ENCODE results near the gene NID1. TPM values are rescaled to one million over a fixed set of nuclear protein-coding genes. Genes with fewer than 3 reads are reported as not detected.

Gene NID1
- total RNA-seq, 1 experiment from 2014 or later = 11.1 TPM

GRCh38 chr1:236073307-236073897 is 8.5 kb upstream of the NID1 start:
- H3K27ac ChIP-seq (ENCODE audit: low read length) = no peak overlapping the region
- TF ChIP-seq EZH2phosphoT487 (IDR thresholded peaks at IDR 0.05; ENCODE audit: borderline replicate concordance, low read length) = no peak
- H3K36me3 ChIP-seq (ENCODE audit: low read depth, low read length) = no peaks in the 10 kb centered on the region
- no peak overlapping the region for H3K4me3 ChIP-seq (ENCODE audit: low read length)
- no peak for ATAC-seq
- no peaks in the 10 kb centered on the region for H3K4me1 ChIP-seq (ENCODE audit: insufficient read depth, low read length)
- no peak for DNase-seq
- H3F3A ChIP-seq (ENCODE audit: low read length, unreplicated experiment) = no peaks in the 10 kb centered on the region
- no TSS peak for BruUV-seq (replicated peaks)
- CTCF ChIA-PET = no interaction called here
- POLR2A ChIA-PET (ENCODE audit: unreplicated experiment) = no interaction called here
- H3K9me3 ChIP-seq (ENCODE audit: low read length) = no peaks in the 10 kb centered on the region
- no peaks in the 10 kb centered on the region for H4K20me1 ChIP-seq (ENCODE audit: low read length)
- no peak overlapping the region for H2AFZ ChIP-seq (ENCODE audit: low read length)
- no peaks in the 10 kb centered on the region for H3K27me3 ChIP-seq (ENCODE audit: low read length)
- H3K4me2 ChIP-seq (ENCODE audit: low read length) = no peak overlapping the region
- no peaks in the 10 kb centered on the region for H3K79me2 ChIP-seq (ENCODE audit: low read length)
- H3K9me2 ChIP-seq (replicated peaks; ENCODE audit: low read length) = no peaks in the 10 kb centered on the region
- intact Hi-C loops (cut with micrococcal nuclease) = no loop called here
- H3K9ac ChIP-seq (ENCODE audit: low read length) = no peak overlapping the region

DNA sequence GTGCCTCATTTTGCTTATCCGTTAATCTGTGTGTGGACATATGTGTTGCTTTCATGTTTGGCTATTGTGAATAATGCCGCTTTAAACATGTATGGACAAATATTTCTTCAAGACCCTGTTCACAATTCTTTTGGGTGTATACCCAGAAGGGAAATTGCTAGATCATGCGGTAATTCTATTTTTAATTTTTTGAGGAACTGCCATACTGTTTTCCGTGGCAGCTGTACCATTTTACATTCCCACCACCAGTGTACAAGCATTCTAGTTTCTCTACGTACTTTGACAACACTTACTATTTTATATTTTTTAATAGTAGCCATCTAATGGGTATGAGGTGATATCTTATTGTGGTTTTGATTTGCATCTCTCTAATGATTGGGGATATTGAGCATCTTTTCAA is 7.1 kb upstream of the NID1 start:
- ATAC-seq (no peak), DNase-seq (no peak)
- H3K27me3 ChIP-seq (ENCODE audit: low read length) = no peaks in the 10 kb centered on the region
- no peak overlapping the region for H3K27ac ChIP-seq (ENCODE audit: low read length)
- no peaks in the 10 kb centered on the region for H3F3A ChIP-seq (ENCODE audit: low read length, unreplicated experiment)
- no peak overlapping the region for H2AFZ ChIP-seq (ENCODE audit: low read length)
- no peaks in the 10 kb centered on the region for H3K79me2 ChIP-seq (ENCODE audit: low read length)
- TF ChIP-seq EZH2phosphoT487 (IDR thresholded peaks at IDR 0.05; ENCODE audit: borderline replicate concordance, low read length) (no peak), EZH2 (IDR thresholded peaks at IDR 0.05; ENCODE audit: low read length, unreplicated experiment) (no peak), CTCF (conservative IDR thresholded peaks at IDR 0.05; ENCODE audit: low read depth, low read length) (no peak)
- H3K4me3 ChIP-seq (ENCODE audit: low read length) = no peak overlapping the region
- H3K9me2 ChIP-seq (replicated peaks; ENCODE audit: low read length) = no peaks in the 10 kb centered on the region
- no peak overlapping the region for H3K9ac ChIP-seq (ENCODE audit: low read length)
- no peaks in the 10 kb centered on the region for H3K4me1 ChIP-seq (ENCODE audit: insufficient read depth, low read length)
- no peaks in the 10 kb centered on the region for H4K20me1 ChIP-seq (ENCODE audit: low read length)
- no peaks in the 10 kb centered on the region for H3K9me3 ChIP-seq (ENCODE audit: low read length)
- ChIA-PET CTCF (no interaction called here), POLR2A (ENCODE audit: unreplicated experiment) (no interaction called here)
- no peaks in the 10 kb centered on the region for H3K36me3 ChIP-seq (ENCODE audit: low read depth, low read length)
- H3K4me2 ChIP-seq (ENCODE audit: low read length) = no peak overlapping the region
- intact Hi-C loops (cut with micrococcal nuclease) = no loop called here
- no TSS peak for BruUV-seq (replicated peaks)

DNA sequence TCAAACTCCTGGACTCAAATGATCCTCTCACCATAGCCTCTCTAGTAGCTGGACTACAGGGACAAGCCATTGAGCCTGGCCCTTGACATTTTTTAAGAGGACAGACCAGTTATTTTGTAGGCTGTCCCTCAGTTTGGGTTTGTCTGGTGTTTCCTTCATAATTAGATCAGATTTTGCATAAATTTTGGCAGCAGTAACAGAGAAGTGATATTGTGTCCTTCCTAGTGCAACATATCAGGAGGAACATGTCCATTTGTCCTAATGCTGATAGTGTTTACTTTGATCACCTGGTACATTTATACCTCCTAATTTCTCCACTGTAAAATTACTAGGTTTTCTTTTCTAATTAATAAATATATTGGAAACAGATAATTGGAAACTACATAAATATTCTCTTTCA is 5.9 kb upstream of the NID1 start:
- H3K9me2 ChIP-seq (replicated peaks; ENCODE audit: low read length) = no peaks in the 10 kb centered on the region
- no peak overlapping the region for H3K27ac ChIP-seq (ENCODE audit: low read length)
- ATAC-seq = no peak
- ChIA-PET CTCF (no interaction called here), POLR2A (ENCODE audit: unreplicated experiment) (no interaction called here)
- H3K9ac ChIP-seq (ENCODE audit: low read length) = no peak overlapping the region
- H3K79me2 ChIP-seq (ENCODE audit: low read length) = no peaks in the 10 kb centered on the region
- no peaks in the 10 kb centered on the region for H3K36me3 ChIP-seq (ENCODE audit: low read depth, low read length)
- no TSS peak for BruUV-seq (replicated peaks)
- TF ChIP-seq EZH2phosphoT487 (IDR thresholded peaks at IDR 0.05; ENCODE audit: borderline replicate concordance, low read length) = no peak
- no peak for TF ChIP-seq EZH2 (IDR thresholded peaks at IDR 0.05; ENCODE audit: low read length, unreplicated experiment)
- no peaks in the 10 kb centered on the region for H3K4me1 ChIP-seq (ENCODE audit: insufficient read depth, low read length)
- H2AFZ ChIP-seq (ENCODE audit: low read length) = no peak overlapping the region
- H3K9me3 ChIP-seq (ENCODE audit: low read length) = no peaks in the 10 kb centered on the region
- no peaks in the 10 kb centered on the region for H3F3A ChIP-seq (ENCODE audit: low read length, unreplicated experiment)
- H3K4me3 ChIP-seq (ENCODE audit: low read length) = no peak overlapping the region
- no peaks in the 10 kb centered on the region for H4K20me1 ChIP-seq (ENCODE audit: low read length)
- DNase-seq = no peak
- H3K27me3 ChIP-seq (ENCODE audit: low read length) = no peaks in the 10 kb centered on the region
- intact Hi-C loops (cut with micrococcal nuclease) = no loop called here
- no peak overlapping the region for H3K4me2 ChIP-seq (ENCODE audit: low read length)

DNA sequence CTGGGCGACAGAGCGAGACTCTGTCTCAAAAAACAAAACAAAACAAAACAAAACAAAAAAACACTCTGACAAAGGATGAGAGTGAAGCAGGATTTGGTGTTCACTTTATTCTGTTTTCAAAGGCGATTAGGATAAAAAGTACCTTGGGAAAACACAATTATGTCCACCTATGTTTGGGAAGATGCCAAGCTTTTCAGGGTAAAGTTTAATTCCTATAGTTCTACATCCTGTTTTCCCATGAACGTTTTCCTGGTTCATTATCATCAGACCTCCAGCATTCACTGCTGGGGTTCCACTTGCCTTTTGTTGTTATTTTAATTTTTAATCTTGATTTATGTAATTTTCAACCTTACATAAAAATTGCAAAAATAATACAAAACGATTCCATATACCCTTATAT is 4.9 kb upstream of the NID1 start:
- H3K9me2 ChIP-seq (replicated peaks; ENCODE audit: low read length) = no peaks in the 10 kb centered on the region
- H3K79me2 ChIP-seq (ENCODE audit: low read length) = no peaks in the 10 kb centered on the region
- H3K27ac ChIP-seq (ENCODE audit: low read length) = no peak overlapping the region
- H3K27me3 ChIP-seq (ENCODE audit: low read length) = no peaks in the 10 kb centered on the region
- H3K4me2 ChIP-seq (ENCODE audit: low read length) = no peak overlapping the region
- no peak for DNase-seq
- POLR2A ChIA-PET (ENCODE audit: unreplicated experiment) = no interaction called here
- no peak overlapping the region for H3K9ac ChIP-seq (ENCODE audit: low read length)
- intact Hi-C loops (cut with micrococcal nuclease) = no loop called here
- no peaks in the 10 kb centered on the region for H3K9me3 ChIP-seq (ENCODE audit: low read length)
- H3K4me3 ChIP-seq (ENCODE audit: low read length) = no peak overlapping the region
- no TSS peak for BruUV-seq (replicated peaks)
- ATAC-seq = no peak
- H3F3A ChIP-seq (ENCODE audit: low read length, unreplicated experiment) = no peaks in the 10 kb centered on the region
- TF ChIP-seq CTCF (conservative IDR thresholded peaks at IDR 0.05; ENCODE audit: low read depth, low read length) (no peak), EZH2 (IDR thresholded peaks at IDR 0.05; ENCODE audit: low read length, unreplicated experiment) (no peak), EZH2phosphoT487 (IDR thresholded peaks at IDR 0.05; ENCODE audit: borderline replicate concordance, low read length) (no peak)
- CTCF ChIA-PET = interaction anchor here (0.7 kb wide), 1 partner anchor 913 kb away, joined by 3 read pairs; no protein-coding TSS in a partner anchor
- no peaks in the 10 kb centered on the region for H3K4me1 ChIP-seq (ENCODE audit: insufficient read depth, low read length)
- H4K20me1 ChIP-seq (ENCODE audit: low read length) = no peaks in the 10 kb centered on the region
- H3K36me3 ChIP-seq (ENCODE audit: low read depth, low read length) = no peaks in the 10 kb centered on the region
- no peak overlapping the region for H2AFZ ChIP-seq (ENCODE audit: low read length)
